SK-MEL-5 (cell line): Measurements from ENCODE around the gene SH3GL2. TPM values are rescaled to one million over a fixed set of nuclear protein-coding genes. Genes with fewer than 3 reads are reported as not detected.

Experiments
- DNase-seq: peaks from one replicate; pipeline ENCODE4 v3.0.0-alpha.2; 2016; ENCODE audit warnings: low read depth, low spot score
- in situ Hi-C: cut with HindIII; loops from 2 replicates; pipeline ENCODE4 v1.10.0; 2016; ENCODE audit warnings: low sequenced_read_pairs, high pct_unique_total_duplicates, low pct_unique_long_range_greater_than_20kb
- total RNA-seq: library from RNA; depleted of rRNA; stranded (reverse); fragments of >200 nt; shearing (Covaris generic); gene quantifications from 2 replicates; pipeline ENCODE4 v1.2.3, GENCODE V29; 2014

Gene SH3GL2
- total RNA-seq, 1 experiment from 2014 or later, result not detected

DNA sequence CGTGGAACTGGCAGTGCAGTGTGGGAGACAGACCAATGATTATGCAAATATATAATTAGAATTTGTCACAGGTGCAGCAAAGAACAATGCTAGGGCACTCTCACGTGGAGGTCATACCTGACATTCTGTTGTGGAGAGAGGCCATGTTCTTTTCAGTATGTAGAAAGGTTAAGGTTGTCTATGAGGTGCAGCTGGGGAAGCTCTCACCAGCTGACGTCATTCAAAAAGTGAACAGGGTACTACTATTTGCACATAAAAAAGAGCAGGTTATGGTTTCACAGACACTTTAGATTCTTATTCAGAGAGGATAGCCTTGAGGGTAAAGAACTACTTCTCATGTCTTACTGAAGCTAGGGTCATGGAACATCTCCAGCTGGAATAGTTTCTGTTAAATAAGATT lies 19.1 kb downstream of the SH3GL2 start:
- no peak for DNase-seq
- in situ Hi-C loops, result no loop called here

- in situ Hi-C loops, result no loop called here
- no peak for DNase-seq
Measured at GRCh38 chr9:17600962-17601593, 22.2 kb downstream of the SH3GL2 start.

DNA sequence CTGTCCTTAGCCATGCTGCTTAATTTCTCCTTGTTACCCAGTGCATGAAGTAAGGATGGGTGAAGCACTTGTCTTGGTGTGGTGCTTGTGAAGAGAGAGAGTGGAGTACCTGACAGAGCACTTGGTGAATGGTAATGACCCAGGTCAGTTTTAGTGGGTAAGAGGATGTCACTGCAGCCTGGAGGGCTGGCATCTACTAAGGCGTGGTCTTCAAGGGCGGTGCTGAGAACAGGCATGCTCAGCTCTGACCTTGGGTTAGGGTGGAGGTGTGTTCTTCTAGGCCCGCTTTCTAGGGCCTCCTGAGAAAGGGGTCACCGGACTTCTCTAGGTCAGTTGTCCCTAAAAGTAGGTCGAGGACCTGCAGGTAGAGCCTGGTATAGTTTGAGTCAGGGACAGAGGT lies 25.7 kb downstream of the SH3GL2 start:
- no peak for DNase-seq
- in situ Hi-C loops, result no loop called here

DNA sequence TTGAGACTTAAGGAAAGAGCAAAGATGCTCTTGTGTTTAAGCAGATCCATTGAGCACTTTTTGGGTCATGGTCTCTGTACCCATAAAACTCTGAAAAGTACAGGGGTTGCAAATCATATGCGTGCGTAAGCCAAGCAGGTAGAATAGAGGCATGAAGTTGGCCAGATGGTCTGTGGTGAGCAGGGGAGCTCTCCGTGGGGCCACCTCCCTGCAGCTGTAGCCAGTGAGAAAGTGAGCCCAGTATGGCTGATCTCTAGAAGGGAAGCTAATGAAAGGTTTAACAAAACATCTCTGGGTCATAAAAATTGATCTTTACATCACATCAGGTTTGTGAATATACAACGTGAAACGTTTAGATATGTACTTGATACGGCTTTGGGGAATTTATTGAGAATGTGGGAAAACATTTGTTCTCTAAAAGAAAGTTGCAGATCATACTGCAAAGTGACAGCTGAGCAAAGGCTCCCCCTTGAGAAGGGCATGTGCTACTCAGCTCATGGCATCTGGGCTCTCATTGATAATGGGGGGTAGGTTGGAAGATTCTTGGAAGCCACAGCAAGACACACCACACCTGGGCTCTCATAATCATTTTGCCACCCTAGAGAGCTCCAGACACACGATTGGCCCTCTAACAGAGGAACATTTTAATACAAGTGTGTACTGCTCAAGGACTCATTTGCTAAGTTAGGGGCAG lies 30.6 kb downstream of the SH3GL2 start:
- DNase-seq, result no peak
- in situ Hi-C loops, result no loop called here

- in situ Hi-C loops, result no loop called here
- DNase-seq, result no peak
Measured at GRCh38 chr9:17611342-17611741, 32.5 kb downstream of the SH3GL2 start.

GRCh38 chr9:17611917-17612316 lies 33.1 kb downstream of the SH3GL2 start:
- in situ Hi-C loops, result no loop called here
- DNase-seq, result no peak

DNA sequence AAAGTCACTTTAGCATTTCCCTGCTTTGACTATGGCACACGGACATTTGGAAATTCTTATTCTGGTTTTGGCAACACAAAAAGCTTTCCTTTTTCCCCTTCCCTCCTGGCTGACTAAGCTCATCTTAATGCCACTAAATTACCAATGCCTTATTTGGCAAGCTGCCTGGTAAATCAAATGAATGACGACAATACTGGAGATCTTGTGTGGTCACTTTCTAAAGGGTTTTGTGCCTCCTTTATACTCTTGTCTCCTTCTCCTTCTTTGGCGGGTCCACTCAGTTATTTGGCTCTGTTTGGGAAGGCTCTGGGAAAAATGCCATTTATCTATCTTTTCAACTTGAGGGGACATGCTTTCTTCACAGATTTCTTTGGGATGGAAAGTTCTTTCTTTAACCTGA lies 34.9 kb downstream of the SH3GL2 start:
- in situ Hi-C loops, result no loop called here
- DNase-seq, result peak; percentile 4

GRCh38 chr9:17614250-17614649 lies 35.4 kb downstream of the SH3GL2 start:
- no peak for DNase-seq
- in situ Hi-C loops, result no loop called here

GRCh38 chr9:17614903-17615302 lies 36.0 kb downstream of the SH3GL2 start:
- no peak for DNase-seq
- in situ Hi-C loops, result no loop called here

DNA sequence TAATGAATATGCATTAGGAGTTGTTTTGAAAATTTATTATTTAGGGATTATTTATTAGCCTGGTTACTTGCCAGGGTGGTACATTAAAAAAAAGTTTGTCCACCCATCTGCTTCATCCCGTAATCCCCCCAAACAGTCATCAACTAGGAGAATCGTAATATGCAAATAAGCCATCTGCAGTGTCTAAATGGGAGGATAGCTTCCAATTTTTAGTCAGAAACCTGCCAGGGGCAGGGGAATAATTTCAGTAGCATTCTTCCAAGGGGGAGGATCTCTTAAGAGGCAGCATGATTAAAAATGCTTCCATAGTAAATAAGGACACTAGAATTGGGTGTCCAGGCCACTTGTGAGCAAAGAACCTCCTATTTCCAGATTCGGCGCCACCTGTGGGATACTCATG lies 43.3 kb downstream of the SH3GL2 start:
- in situ Hi-C loops, result no loop called here
- DNase-seq, result no peak

DNA sequence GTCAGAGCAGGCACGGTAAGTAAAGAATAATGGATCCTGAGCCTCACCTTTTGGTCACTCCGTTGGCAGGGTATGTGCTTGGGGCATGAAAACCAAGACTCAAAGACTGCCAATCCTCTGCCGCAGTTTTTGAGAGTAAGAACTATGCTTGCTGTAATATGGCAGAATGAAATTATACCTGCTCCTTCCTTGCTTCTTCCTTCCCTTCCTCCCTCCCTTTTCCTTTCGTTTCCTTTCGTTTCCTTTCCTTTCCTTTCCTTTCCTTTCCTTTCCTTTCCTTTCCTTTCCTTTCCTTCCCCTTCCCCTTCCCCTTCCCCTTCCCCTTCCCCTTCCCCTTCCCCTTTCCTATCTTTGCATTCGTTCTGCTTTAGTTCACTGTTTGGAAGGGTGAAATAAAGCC lies 43.9 kb downstream of the SH3GL2 start:
- no peak for DNase-seq
- in situ Hi-C loops, result no loop called here

DNA sequence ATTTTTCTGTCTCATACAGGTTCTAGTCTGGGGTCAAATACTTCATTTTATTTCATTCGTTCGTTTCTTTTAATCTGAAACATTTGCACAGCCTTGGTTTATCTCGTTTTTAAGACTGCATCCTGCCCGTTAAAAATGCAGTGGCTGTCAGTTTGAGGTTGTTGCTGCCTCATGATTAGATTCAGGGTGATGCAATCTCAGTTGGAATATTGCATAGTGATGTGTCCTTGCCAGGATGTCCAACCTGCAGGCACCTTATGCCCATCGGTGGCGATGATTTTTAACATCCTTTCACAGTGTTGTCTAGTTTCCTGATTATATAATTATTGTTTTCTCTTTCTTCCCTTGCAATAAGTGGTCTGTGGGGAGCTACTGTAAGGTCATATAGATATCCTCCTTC lies 45.1 kb downstream of the SH3GL2 start:
- in situ Hi-C loops, result no loop called here
- DNase-seq, result no peak

DNA sequence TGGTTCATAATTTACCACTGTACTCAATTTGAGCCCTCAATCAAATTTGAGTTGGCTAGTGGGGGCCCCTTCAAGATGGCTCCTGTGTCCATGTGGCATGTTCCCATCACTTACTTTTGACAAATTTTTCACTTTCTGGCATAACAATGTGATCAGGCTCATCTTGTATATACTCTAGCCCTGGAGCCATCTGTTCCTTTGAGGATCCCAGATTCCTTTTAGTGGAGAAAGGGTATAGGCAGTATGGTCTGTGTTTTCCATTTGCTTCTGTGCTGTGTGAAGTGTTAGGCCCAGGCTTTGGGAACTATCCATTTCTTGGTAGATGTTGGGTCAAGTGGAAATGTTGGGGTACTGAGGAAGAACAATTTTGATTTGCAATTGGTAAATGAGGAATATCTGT lies 45.7 kb downstream of the SH3GL2 start:
- in situ Hi-C loops, result no loop called here
- no peak for DNase-seq

- DNase-seq, result no peak
- in situ Hi-C loops, result no loop called here
Measured at GRCh38 chr9:17625644-17626388, 47.0 kb downstream of the SH3GL2 start.

GRCh38 chr9:17627641-17628040 lies 48.8 kb downstream of the SH3GL2 start:
- in situ Hi-C loops, result no loop called here
- no peak for DNase-seq

GRCh38 chr9:17628624-17629023 lies 49.8 kb downstream of the SH3GL2 start:
- in situ Hi-C loops, result no loop called here

DNA sequence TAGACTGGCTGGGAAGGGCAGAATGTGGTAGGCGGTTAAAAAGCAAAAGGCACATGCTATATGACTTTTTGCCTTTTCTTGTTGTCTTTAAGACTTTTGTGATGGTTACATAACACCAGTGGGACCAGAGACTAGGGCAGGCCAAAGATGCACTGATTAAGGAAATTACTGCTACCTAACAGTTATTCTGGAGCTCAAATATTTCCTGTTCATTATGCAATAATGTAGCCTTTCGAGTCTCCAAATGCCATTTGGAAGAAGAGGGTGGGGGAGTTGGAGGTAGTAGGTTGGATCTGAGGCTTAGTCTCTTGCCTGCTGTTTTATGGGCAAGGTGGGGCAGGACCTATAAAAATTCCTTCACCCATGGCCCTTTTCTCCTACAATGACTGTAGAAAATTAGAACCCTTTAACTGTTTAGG lies 51.7 kb downstream of the SH3GL2 start:
- no peak for DNase-seq
- in situ Hi-C loops, result no loop called here

More at GRCh38 chr9:17628624-17629023, 49.8 kb downstream of the SH3GL2 start:
- DNase-seq, result no peak

GRCh38 chr9:17631396-17631795 lies 52.5 kb downstream of the SH3GL2 start:
- in situ Hi-C loops, result no loop called here
- no peak for DNase-seq

DNA sequence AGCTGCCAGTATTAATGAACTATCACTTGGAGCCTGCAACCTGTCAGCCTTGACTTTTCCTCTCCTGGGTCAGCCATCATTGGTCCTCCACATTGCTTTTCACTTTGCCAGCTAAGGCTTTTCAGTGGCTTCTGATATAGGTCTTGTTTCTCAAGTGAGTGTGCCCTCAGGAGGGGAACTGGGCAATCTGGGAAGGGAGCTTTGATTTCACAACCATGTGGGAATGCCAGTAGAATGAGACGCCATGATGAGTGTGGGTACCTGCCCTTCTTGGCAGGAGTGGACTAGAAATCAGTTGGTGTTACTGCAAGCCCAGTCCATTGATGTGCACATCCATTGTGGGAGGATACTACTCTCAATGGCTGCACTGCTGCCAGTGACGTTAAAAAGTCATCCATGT lies 54.1 kb downstream of the SH3GL2 start:
- no peak for DNase-seq
- in situ Hi-C loops, result no loop called here
